ENCODE results near the gene TCF25. TPM values are rescaled to one million over a fixed set of nuclear protein-coding genes. Genes with fewer than 3 reads are reported as not detected.

TCF25 gene
- total RNA-seq, 2 donors from 2014 or later: 166 to 247 TPM

- ATAC-seq (ENCODE audit: insufficient number of reproducible peaks, low FRiP score, low read depth) (no peak), DNase-seq (ENCODE audit: low spot score) (no peak)
- Histone ChIP-seq H3K27me3 (replicated peaks; ENCODE audit: insufficient read depth) (peaks cover 7% of the 10 kb centered on the region), H3K27ac (peak overlapping the region; percentile 78 to 79), H3K9me3 (no peaks in the 10 kb centered on the region), H3K4me3 (no peak overlapping the region), H3K36me3 (no peaks in the 10 kb centered on the region), H3K4me1 (ENCODE audit: control insufficient read depth in 1 of 2, low read depth in 2 of 2) (peaks cover 22 to 66% of the 10 kb centered on the region in 2 donors)
- no peak for TF ChIP-seq CTCF (IDR thresholded peaks at IDR 0.05)
Observed at GRCh38 chr16:89920723-89921122, 47.3 kb downstream of the TCF25 start.

- peak overlapping the region; percentile 93 for H3K4me3 ChIP-seq
Observed at GRCh38 chr16:89921131-89921701, 47.8 kb downstream of the TCF25 start.

GRCh38 chr16:89921702-89922476 is 48.5 kb downstream of the TCF25 start:
- ATAC-seq (ENCODE audit: insufficient number of reproducible peaks, low FRiP score, low read depth) (peak; percentile 46), DNase-seq (ENCODE audit: low spot score) (peak; percentile 71)
- TF ChIP-seq CTCF (IDR thresholded peaks at IDR 0.05): no peak
- Histone ChIP-seq H3K9me3 (no peaks in the 10 kb centered on the region), H3K27me3 (replicated peaks; ENCODE audit: insufficient read depth) (peaks cover 7% of the 10 kb centered on the region), H3K27ac (peak overlapping the region; percentile 78 to 79), H3K4me1 (ENCODE audit: control insufficient read depth in 1 of 2, low read depth in 2 of 2) (peaks cover 25 to 75% of the 10 kb centered on the region in 2 donors), H3K36me3 (no peaks in the 10 kb centered on the region), H3K4me3 (peak overlapping the region; percentile 93)

More at GRCh38 chr16:89921131-89921701, 47.8 kb downstream of the TCF25 start:
- DNase-seq (ENCODE audit: low spot score): no peak
- ATAC-seq (ENCODE audit: insufficient number of reproducible peaks, low FRiP score, low read depth): no peak
- Histone ChIP-seq H3K4me1 (ENCODE audit: control insufficient read depth in 1 of 2, low read depth in 2 of 2) (peaks cover 25 to 71% of the 10 kb centered on the region in 2 donors), H3K27ac (peak overlapping the region; percentile 78 to 79), H3K9me3 (no peaks in the 10 kb centered on the region), H3K27me3 (replicated peaks; ENCODE audit: insufficient read depth) (peaks cover 7% of the 10 kb centered on the region), H3K36me3 (no peaks in the 10 kb centered on the region)
- no peak for TF ChIP-seq CTCF (IDR thresholded peaks at IDR 0.05)

GRCh38 chr16:89922477-89922883 is 49.1 kb downstream of the TCF25 start:
- no peak for TF ChIP-seq CTCF (IDR thresholded peaks at IDR 0.05)
- Histone ChIP-seq H3K9me3 (no peaks in the 10 kb centered on the region), H3K27ac (peak overlapping the region; percentile 78 to 79), H3K4me1 (ENCODE audit: control insufficient read depth in 1 of 2, low read depth in 2 of 2) (peaks cover 23 to 74% of the 10 kb centered on the region in 2 donors), H3K27me3 (replicated peaks; ENCODE audit: insufficient read depth) (peaks cover 7% of the 10 kb centered on the region), H3K4me3 (peak overlapping the region; percentile 93), H3K36me3 (no peaks in the 10 kb centered on the region)
- peak; percentile 44 for ATAC-seq (ENCODE audit: insufficient number of reproducible peaks, low FRiP score, low read depth)
- DNase-seq (ENCODE audit: low spot score): peak; percentile 80

GRCh38 chr16:89922884-89923639 is 49.7 kb downstream of the TCF25 start, which contains the start of gene TUBB3:
Gene TUBB3, plus strand, starts transcription at chr16:89923342. Its CDS starts 60 bp downstream, at chr16:89923402.
- H3K27ac ChIP-seq: peak within 1 kb of the TSS; percentile 78 to 79

More at GRCh38 chr16:89922884-89923639, 49.7 kb downstream of the TCF25 start, which contains the start of gene TUBB3:
- Histone ChIP-seq H3K4me3 (peak within 1 kb of the TSS; percentile 93), H3K4me1 (ENCODE audit: control insufficient read depth in 1 of 2, low read depth in 2 of 2) (peaks cover 20 to 68% of the 10 kb centered on the region in 2 donors), H3K27me3 (replicated peaks; ENCODE audit: insufficient read depth) (peaks cover 7% of the 10 kb centered on the region), H3K36me3 (no peaks in the 10 kb centered on the region), H3K9me3 (no peaks in the 10 kb centered on the region)
- TF ChIP-seq CTCF (IDR thresholded peaks at IDR 0.05): no peak
- no peak for DNase-seq (ENCODE audit: low spot score)
- no peak for ATAC-seq (ENCODE audit: insufficient number of reproducible peaks, low FRiP score, low read depth)

All from thoracic aorta (tissue), 2 donors.